ENCODE measurements around the gene PABPN1L.
"Not testable (repeated sequence)": the region's sequence is repeated elsewhere in the genome, so short reads cannot be mapped to it uniquely, and the experiment has no call there.

PABPN1L gene

GRCh38 chr16:88901718-88902337 is 35.4 kb upstream of the PABPN1L start:
- no peak for DNase-seq (ENCODE audit: low read depth in 1 of 2, low spot score in 1 of 2)

- no peak for DNase-seq (ENCODE audit: low read depth in 1 of 2, low spot score in 1 of 2)
Observed at GRCh38 chr16:88900662-88901052, 34.2 kb upstream of the PABPN1L start.

- DNase-seq (ENCODE audit: low read depth in 1 of 2, low spot score in 1 of 2) = no peak
Observed at GRCh38 chr16:88899901-88900661, 33.6 kb upstream of the PABPN1L start.

GRCh38 chr16:88897696-88898425 is 31.4 kb upstream of the PABPN1L start:
- no peak for DNase-seq (ENCODE audit: low read depth in 1 of 2, low spot score in 1 of 2)

GRCh38 chr16:88896238-88897070 is 30.0 kb upstream of the PABPN1L start:
- no peak for DNase-seq (ENCODE audit: low read depth in 1 of 2, low spot score in 1 of 2)

GRCh38 chr16:88895335-88895734 is 28.9 kb upstream of the PABPN1L start:
- DNase-seq (ENCODE audit: low read depth in 1 of 2, low spot score in 1 of 2) = no peak

- no peak for DNase-seq (ENCODE audit: low read depth in 1 of 2, low spot score in 1 of 2)
Observed at GRCh38 chr16:88894681-88895300, 28.3 kb upstream of the PABPN1L start.

GRCh38 chr16:88894266-88894665 is 27.8 kb upstream of the PABPN1L start:
- DNase-seq (ENCODE audit: low read depth in 1 of 2, low spot score in 1 of 2) = not testable (repeated sequence)

GRCh38 chr16:88893127-88893968 is 26.9 kb upstream of the PABPN1L start:
- no peak for DNase-seq (ENCODE audit: low read depth in 1 of 2, low spot score in 1 of 2)

- DNase-seq (ENCODE audit: low read depth in 1 of 2, low spot score in 1 of 2) = no peak
Observed at GRCh38 chr16:88892065-88892464, 25.6 kb upstream of the PABPN1L start.

- DNase-seq (ENCODE audit: low read depth in 1 of 2, low spot score in 1 of 2) = no peak
Observed at GRCh38 chr16:88891083-88891482, 24.6 kb upstream of the PABPN1L start.

- DNase-seq (ENCODE audit: low read depth in 1 of 2, low spot score in 1 of 2) = not testable (repeated sequence)
Observed at GRCh38 chr16:88889702-88890352, 23.4 kb upstream of the PABPN1L start.

GRCh38 chr16:88888461-88889387 is 22.3 kb upstream of the PABPN1L start:
- DNase-seq (ENCODE audit: low read depth in 1 of 2, low spot score in 1 of 2) = no peak

GRCh38 chr16:88888057-88888456 is 21.6 kb upstream of the PABPN1L start:
- no peak for DNase-seq (ENCODE audit: low read depth in 1 of 2, low spot score in 1 of 2)

GRCh38 chr16:88886845-88887521 is 20.5 kb upstream of the PABPN1L start:
- no peak for DNase-seq (ENCODE audit: low read depth in 1 of 2, low spot score in 1 of 2)

- DNase-seq (ENCODE audit: low read depth in 1 of 2, low spot score in 1 of 2) = no peak
Observed at GRCh38 chr16:88886420-88886844, 20.0 kb upstream of the PABPN1L start.

GRCh38 chr16:88885693-88886280 is 19.3 kb upstream of the PABPN1L start:
- no peak for DNase-seq (ENCODE audit: low read depth in 1 of 2, low spot score in 1 of 2)
